ENCODE data around the gene NDUFAF3. TPM values are rescaled to one million over a fixed set of nuclear protein-coding genes. Genes with fewer than 3 reads are reported as not detected.

NDUFAF3 gene
- total and polyA plus RNA-seq, 2 donors (not counting 3 experiments of a cell fraction or from before 2014, with no cell fraction given), result 91.1 to 91.4 TPM

GRCh38 chr3:49053543-49053942 lies 31.6 kb downstream of the NDUFAF3 start:
- Histone ChIP-seq H3K27me3 (ENCODE audit: control insufficient read depth in 2 of 2, insufficient read depth in 2 of 2, low read length in 2 of 2) (no peaks in the 10 kb centered on the region), H3K4me3 (replicated peaks in 1 of 3; ENCODE audit: insufficient read depth in 1 of 3, low read depth in 1 of 3, low read length in 3 of 3) (no peak overlapping the region), H3K79me2 (ENCODE audit: control insufficient read depth, insufficient read depth, low read length) (peaks cover 5% of the 10 kb centered on the region), H4K20me1 (replicated peaks; ENCODE audit: control insufficient read depth, extremely low read depth, insufficient read depth, low read length) (no peaks in the 10 kb centered on the region), H3K9me1 (replicated peaks; ENCODE audit: control insufficient read depth, extremely low read depth, insufficient read depth, low read length) (peaks cover 2% of the 10 kb centered on the region), H3K9me3 (replicated peaks; ENCODE audit: control insufficient read depth, insufficient read depth, low read length) (no peaks in the 10 kb centered on the region), H3K27ac (ENCODE audit: insufficient read depth, low read depth, low read length) (no peak overlapping the region), H2AFZ (ENCODE audit: low read depth, low read length) (no peak overlapping the region), H3K36me3 (ENCODE audit: control insufficient read depth in 2 of 2, extremely low read depth in 1 of 2, insufficient read depth in 2 of 2, low read length in 2 of 2) (peaks cover 14 to 20% of the 10 kb centered on the region in 2 experiments), H3K4me1 (ENCODE audit: control insufficient read depth, extremely low read depth, insufficient read depth, low read length) (no peaks in the 10 kb centered on the region), H3K4me2 (ENCODE audit: insufficient read depth, low read length) (no peak overlapping the region), H3K9ac (replicated peaks; ENCODE audit: extremely low read depth, insufficient read depth, low read length) (no peak overlapping the region)
- DNase-seq (ENCODE audit: low read depth, low spot score) (no peak), FAIRE-seq (no peak)
- ChIA-PET POLR2A (no interaction called here), CTCF (interaction anchor here (1.4 kb wide), 1 partner anchor 12 kb away, joined by 4 read pairs; no protein-coding TSS in a partner anchor)
- dilution Hi-C loops (cut with MboI; ENCODE audit: extremely low pct_ligation_motif_present, low sequenced_read_pairs), result no loop called here
- BruUV-seq (replicated peaks), result no TSS peak
- TF ChIP-seq CTCF (IDR thresholded peaks at IDR 0.05; ENCODE audit: extremely low read depth in 1 of 2, insufficient read depth in 1 of 2, low read depth in 1 of 2, low read length in 2 of 2) (no peak), POLR2AphosphoS5 (IDR thresholded peaks at IDR 0.05; ENCODE audit: insufficient read depth, low read depth, low read length) (no peak), MYC (IDR thresholded peaks at IDR 0.05; ENCODE audit: low read depth, low read length) (no peak), EZH2 (IDR thresholded peaks at IDR 0.05; ENCODE audit: borderline replicate concordance, low read depth, low read length, severe bottlenecking) (no peak), GATA2 (IDR thresholded peaks at IDR 0.05; ENCODE audit: insufficient read depth, insufficient read length, low read depth, low read length) (no peak), POLR2A (IDR thresholded peaks at IDR 0.05; ENCODE audit: low read depth, low read length) (no peak), JUN (IDR thresholded peaks at IDR 0.05; ENCODE audit: borderline replicate concordance, insufficient read depth, insufficient read length, low read depth) (no peak), FOS (IDR thresholded peaks at IDR 0.05; ENCODE audit: borderline replicate concordance, insufficient read depth, low read length) (no peak), MAX (IDR thresholded peaks at IDR 0.05; ENCODE audit: insufficient read depth, insufficient read length) (no peak)
- intact Hi-C loops (cut with micrococcal nuclease), result no loop called here
